ENCODE data around the gene GMPS. TPM values are rescaled to one million over a fixed set of nuclear protein-coding genes. Genes with fewer than 3 reads are reported as not detected.
A peak's percentile ranks its signal among the peaks of the same experiment; 100 is the strongest.

GMPS gene
- total and polyA plus RNA-seq, 2 of the 13 experiments (the other 11 are each of a cell fraction or from before 2014, with no cell fraction given): 29.6 to 85.5 TPM

- TF ChIP-seq ZNF280D (CRISPR knock-in tag; IDR thresholded peaks at IDR 0.05) (peak; percentile 41; the same call in 1 of the 2 replicates), MLLT10 (CRISPR knock-in tag; IDR thresholded peaks at IDR 0.05) (no peak), ZNF383 (CRISPR knock-in tag; IDR thresholded peaks at IDR 0.05; ENCODE audit: borderline replicate concordance) (peak; percentile 97; the same call in 1 of the 2 replicates), HDAC2 (CRISPR knock-in tag; IDR thresholded peaks at IDR 0.05) (peak; percentile 97), NCOA5 (CRISPR knock-in tag; IDR thresholded peaks at IDR 0.05) (no peak), SCMH1 (CRISPR knock-in tag; IDR thresholded peaks at IDR 0.05; ENCODE audit: borderline replicate concordance) (no peak), ZNF317 (CRISPR knock-in tag; IDR thresholded peaks at IDR 0.05) (peak; percentile 66; the same call in 1 of the 2 replicates), KDM1A (CRISPR knock-in tag; IDR thresholded peaks at IDR 0.05) (no peak), ZNF501 (CRISPR knock-in tag; IDR thresholded peaks at IDR 0.05) (peak; percentile 97), SRSF1 (optimal IDR thresholded peaks at IDR 0.05; ENCODE audit: low read depth, low read length) (no peak), ZNF678 (CRISPR knock-in tag; IDR thresholded peaks at IDR 0.05) (peak; percentile 50; the same call in 1 of the 2 replicates), EED (CRISPR knock-in tag; IDR thresholded peaks at IDR 0.05) (peak; percentile 37; the same call in 1 of the 2 replicates), BATF2 (CRISPR knock-in tag; IDR thresholded peaks at IDR 0.05) (no peak), RORA (CRISPR knock-in tag; IDR thresholded peaks at IDR 0.05) (no peak), REST (IDR thresholded peaks at IDR 0.05; ENCODE audit: borderline replicate concordance in 1 of 2, low read depth in 1 of 2, low read length in 2 of 2) (0 out of 4 replicates have a peak, but pooled peaks of 1 of the 2 experiments have one; percentile 30), HOXA7 (CRISPR knock-in tag; IDR thresholded peaks at IDR 0.05) (no peak)
Measured at GRCh38 chr3:155854141-155854940, 16.1 kb upstream of the GMPS start, which contains the start of gene SLC33A1 (continued).
